GM21717 (cell line): Measurements from ENCODE around the gene TTYH3.
"Not testable (repeated sequence)": the region's sequence is repeated elsewhere in the genome, so short reads cannot be mapped to it uniquely, and the experiment has no call there.

ENCODE experiments used
- ATAC-seq: cut with Tn5 transposase; IDR thresholded peaks from one replicate; pipeline ENCODE4 v1.9.1; 2021; ENCODE audit warnings: mild to moderate bottlenecking, moderate library complexity; ENCODE audit not compliant: unreplicated experiment

Gene TTYH3

DNA sequence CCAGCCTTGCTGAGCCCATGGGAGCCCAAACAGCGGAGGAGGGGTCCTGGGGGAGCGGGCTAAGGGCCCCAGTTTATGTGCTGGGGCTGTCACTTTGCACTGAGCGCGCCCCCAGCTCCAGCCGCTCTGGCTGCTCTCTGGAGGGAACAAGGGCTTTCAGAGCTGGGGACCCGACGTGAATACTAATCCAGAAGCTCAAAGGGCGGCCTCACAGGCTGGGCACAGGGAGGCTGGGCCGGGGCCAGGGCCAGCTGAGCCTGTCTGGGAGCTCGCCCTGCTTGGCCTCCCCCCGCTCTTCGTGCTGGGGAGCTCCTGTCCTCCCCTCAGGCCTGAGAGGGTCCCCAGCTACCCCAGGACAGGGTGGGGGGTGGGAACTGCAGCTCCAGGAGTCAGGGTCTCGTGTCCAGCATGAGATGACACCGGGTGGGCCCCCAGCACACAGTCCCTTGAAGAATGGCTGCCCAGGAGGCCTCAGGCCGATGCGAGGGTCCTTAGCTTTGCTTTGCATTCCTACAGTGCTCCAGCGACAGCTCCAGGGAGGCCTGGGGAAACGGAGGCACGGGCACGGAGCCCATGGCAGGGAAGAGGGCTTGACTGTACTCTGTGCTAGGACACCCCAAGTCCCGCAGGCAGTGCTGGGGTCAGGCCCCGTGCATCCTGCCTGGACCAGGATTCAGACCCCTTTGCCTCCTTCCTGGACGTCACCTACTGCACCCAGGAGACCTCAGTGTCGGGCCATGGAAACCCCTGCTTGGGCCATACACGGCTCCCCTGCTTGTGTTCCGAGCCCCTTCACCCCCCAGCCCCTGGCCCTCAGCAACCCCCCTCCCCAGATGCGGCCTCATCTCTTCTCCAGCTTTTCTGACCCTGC lies 50.4 kb downstream of the TTYH3 start:
- no peak for ATAC-seq

GRCh38 chr7:2684501-2684900 lies 52.7 kb downstream of the TTYH3 start:
- ATAC-seq = no peak

DNA sequence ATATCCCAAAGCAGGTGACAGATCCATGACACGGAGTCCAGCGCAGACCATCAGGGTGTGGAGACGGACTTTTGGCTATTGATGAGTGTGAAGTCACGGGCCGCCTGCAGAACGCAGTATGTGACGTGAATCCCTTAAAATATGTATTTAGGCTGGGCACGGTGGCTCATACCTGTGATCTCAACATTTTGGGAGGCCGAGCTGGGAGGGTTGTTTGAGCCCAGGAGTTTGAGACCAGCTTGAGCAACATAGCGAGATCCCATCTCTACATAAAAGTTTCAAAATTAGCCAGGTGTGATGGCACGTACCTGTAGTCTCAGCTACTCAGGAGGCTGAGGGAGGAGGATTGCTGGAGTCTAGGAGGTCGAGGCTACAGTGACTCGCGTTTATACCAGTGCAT lies 54.3 kb downstream of the TTYH3 start:
- ATAC-seq = no peak

DNA sequence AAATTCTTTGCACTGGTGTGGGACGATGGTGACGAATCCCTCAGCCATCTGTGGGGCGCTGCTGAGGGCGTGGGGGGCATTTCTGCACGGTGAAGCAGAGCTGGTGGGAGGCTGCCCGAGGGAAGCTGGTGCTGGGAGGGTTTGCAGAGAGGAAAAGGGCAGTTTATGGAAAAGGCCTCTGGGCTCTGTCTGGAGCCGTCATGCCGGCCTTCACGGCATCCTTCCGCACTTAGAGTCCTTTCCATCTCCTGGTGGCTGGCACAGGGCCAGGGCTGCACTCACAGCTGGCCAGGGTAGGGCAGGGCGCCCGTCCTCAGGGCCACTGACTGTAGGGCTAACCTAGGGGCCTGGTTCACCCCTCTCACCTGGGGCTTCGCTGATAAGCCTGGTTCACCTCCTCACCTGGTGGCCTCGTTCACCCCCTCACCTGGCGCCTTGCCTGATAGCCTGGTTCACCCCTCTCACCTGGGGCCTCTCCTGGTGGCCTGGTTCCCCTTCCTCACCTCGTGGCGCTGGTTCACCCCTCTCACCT lies 55.6 kb downstream of the TTYH3 start:
- no peak for ATAC-seq

DNA sequence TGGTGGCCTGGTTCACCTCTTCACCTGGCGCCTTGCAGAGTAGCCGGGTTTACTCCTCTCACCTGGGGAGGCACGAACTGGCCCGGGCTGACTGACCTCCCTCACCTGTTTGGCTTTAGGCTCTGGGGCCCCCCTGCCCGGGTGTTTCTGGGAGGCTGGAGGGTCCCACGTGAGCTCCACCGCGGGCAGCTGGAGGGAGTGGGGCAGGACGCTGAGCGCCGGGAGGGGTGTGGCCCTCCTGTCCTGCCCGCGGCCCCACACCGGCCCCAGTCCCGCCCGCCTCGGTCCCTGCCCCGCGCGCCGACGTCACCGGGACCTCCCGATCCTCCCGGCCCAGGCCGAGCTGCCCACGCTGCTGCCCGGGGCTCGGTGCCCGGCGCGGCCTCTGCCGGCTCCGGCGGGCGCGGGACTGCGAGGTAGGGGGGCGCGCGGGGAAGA lies 56.1 kb downstream of the TTYH3 start, which contains the start of gene AMZ1:
Gene AMZ1, plus strand, starts transcription at position 322 of the 438 bp plus-strand sequence. CDS start 12,250 bp downstream, outside the sequence.
- no peak for ATAC-seq

- ATAC-seq = peak; percentile 89
Observed at GRCh38 chr7:2688409-2689342, 56.9 kb downstream of the TTYH3 start.

DNA sequence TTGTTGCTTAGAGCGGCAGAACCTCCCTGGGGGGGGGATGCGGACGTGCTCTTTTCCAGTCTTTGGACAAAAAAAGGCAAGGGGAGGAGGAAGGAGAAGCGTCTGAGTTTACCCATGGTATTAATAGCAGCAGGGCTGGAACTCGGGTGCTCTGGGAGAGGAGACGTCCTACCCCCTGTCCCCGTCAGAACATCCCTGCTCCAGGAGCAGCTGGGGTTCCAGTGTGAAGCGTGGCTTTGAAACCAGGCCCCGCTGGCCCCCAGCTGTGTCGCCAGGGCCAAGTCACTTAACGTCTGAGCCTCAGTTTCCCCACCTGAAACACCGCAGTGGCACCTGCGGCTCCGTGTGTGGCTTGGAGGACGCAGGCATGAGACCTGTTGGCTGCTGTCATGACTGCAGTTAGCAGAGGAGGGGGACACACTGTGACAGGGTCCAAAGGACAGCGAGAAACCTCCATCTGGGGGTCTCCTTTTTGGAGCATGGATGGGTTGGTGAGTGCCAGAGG lies 57.6 kb downstream of the TTYH3 start:
- ATAC-seq = no peak

GRCh38 chr7:2689951-2690705 lies 58.3 kb downstream of the TTYH3 start:
- ATAC-seq = no peak

DNA sequence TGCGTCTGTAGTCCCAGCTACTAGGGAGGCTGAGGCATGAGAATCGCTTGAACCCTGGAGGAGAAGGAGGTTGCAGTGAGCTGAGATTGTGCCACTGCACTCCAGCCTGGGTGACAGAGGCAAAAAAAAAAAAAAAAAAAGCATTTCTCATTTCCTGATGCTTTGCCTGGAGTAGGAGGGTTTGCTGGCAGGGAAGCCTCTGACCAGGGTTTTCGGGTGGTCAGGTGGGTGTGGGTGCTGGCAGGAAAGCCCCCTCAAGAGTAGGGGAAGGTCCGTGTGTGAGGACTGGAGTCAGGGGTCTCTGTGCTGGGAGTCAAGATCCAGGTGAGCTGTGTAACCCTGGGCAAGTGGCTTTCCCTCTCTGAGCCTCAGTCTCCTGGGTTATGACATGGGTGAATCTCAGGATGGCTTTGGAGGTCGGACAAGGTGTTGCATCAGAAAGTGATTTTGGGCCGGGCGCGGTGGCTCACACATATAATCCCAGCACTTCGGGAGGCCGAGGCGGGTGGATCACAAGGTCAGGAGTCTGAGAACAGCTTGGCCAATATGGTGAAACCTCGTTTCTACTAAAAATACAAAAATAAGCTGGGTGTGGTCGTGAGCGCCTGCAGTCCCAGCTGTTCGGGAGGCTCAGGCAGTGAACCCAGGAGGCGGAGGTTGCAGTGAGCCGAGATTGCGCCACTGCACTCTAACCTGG lies 59.4 kb downstream of the TTYH3 start:
- ATAC-seq = no peak

DNA sequence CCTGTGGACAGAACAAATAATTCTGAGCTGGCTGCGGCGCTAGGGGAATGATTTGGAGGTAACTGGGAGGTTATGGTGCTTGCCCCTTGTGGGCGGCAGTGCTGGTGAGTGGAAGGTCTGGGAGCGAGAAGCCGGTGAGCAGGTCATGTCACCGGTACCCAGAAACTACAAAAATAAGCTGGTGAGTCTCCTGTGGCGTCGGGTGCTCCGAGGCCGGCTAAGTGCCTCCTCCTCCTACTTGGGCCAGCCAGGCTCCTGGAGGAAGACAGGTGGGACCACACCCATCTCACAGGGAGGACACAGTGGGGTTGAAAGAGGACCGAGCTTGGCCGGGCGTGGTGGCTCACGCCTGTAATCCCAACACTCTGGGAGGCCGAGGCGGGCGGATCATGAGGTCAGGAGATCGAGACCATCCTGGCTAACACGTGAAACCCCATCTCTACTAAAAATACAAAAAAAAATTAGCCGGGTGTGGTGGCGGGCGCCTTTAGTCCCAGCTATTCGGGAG lies 60.2 kb downstream of the TTYH3 start:
- not testable (repeated sequence) for ATAC-seq

GRCh38 chr7:2692543-2692942 lies 60.8 kb downstream of the TTYH3 start:
- no peak for ATAC-seq

- not testable (repeated sequence) for ATAC-seq
Observed at GRCh38 chr7:2693420-2694121, 61.8 kb downstream of the TTYH3 start.

DNA sequence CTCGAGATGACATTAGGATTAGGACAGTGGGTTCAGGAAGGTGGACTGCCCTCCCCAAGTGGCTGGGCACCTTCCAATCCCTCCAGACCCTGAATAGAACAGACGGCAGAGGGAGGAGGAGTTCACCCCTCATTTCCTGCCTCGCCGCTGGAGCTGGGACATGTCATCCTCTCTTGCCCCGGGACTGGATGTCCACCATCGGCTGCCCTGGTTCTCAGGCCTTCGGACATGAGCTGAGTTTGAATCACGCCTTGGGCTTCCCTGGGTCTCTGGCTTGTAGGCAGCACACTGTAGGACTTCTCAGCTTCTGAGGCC lies 62.3 kb downstream of the TTYH3 start:
- not testable (repeated sequence) for ATAC-seq

GRCh38 chr7:2698581-2699288 lies 66.9 kb downstream of the TTYH3 start:
- peak; percentile 94 for ATAC-seq

DNA sequence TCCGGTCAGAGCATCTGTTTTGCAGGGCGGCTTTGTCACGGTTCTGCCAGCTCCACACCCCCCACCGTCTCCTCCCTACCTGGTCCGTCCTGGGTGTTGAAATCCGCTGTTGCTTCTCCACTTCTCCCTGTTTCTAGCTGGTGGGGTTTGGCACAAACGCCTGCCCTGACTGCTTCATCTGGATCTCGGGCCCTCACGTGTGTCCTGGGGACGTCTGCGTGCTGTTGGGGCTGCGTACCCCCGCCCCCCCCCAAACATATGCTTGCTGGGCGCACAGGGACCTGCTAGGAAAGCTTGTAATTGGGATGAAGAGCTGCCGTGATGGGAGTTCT lies 67.5 kb downstream of the TTYH3 start:
- no peak for ATAC-seq

DNA sequence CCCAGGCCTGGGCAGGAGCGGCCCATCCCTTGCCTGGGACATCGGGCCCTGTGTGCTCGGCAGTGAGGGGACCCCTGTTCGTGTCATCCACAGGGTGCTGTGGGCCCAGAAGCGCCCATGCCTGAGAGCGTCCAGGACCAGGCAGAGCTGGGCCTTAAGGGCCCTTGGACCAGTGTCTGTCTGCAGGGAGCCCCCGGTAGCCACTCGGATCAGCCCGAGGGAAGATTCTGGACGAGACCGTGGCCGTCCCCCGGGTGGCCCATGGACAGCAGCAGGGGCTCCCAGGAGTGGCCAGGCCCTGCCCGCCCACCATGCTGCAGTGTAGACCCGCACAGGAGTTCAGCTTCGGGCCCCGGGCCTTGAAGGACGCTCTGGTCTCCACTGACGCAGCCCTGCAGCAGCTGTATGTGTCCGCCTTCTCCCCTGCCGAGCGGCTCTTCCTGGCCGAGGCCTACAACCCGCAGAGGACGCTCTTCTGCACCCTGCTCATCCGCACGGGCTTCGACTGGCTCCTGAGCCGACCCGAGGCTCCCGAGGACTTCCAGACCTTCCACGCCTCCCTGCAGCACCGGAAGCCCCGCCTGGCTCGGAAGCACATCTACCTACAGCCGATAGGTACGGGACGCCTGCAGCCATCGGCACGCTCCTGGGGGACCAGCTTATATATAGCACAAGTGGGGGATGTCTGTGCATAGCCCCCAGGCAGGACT lies 68.5 kb downstream of the TTYH3 start:
- no peak for ATAC-seq

- ATAC-seq = no peak
Observed at GRCh38 chr7:2701424-2701823, 69.6 kb downstream of the TTYH3 start.
